Spleen (tissue), 7 donors: ENCODE results near the gene ARHGAP11A.
"Not testable (repeated sequence)": the region's sequence is repeated elsewhere in the genome, so short reads cannot be mapped to it uniquely, and the experiment has no call there.

ENCODE experiments used
- CTCF ChIP-seq, 11 experiments: fragments of 200-600 bp in 7 of 11; fragments of 450-650 bp in 4 of 11; sonication (generic) in 4 of 11; IDR thresholded peaks in 8 of 11; conservative IDR thresholded peaks in 3 of 11; 1 replicate in 7 of 11; 2 replicates in 4 of 11; pipeline versions ENCODE4 v1.4.0 to v1.8.0; 2016 to 2021; ENCODE audit warnings: antibody characterized with exemption in 11 of 11, inconsistent platforms in 4 of 11, mild to moderate bottlenecking in 1 of 11
- POLR2A ChIP-seq, 3 donors: fragments of 450-650 bp; IDR thresholded peaks; one replicate each; pipeline ENCODE4 v1.5.1; 2017; ENCODE audit warnings: antibody characterized with exemption in 3 of 3, mild to moderate bottlenecking in 1 of 3
- POLR2AphosphoS5 ChIP-seq, 3 donors: sonication (generic); formaldehyde crosslinking; IDR thresholded peaks; one replicate each; pipeline ENCODE4 v1.5.1; 2017; ENCODE audit warnings: antibody characterized with exemption in 3 of 3
- donor health status: DM: no; HTN: no; CAD: no; lungs with moderate emphysema.
- donor health status: DM: no; HTN: no; CAD: no.
- donor health status: DM: no; HTN: no; CAD: no.

- TF ChIP-seq CTCF (IDR thresholded peaks at IDR 0.05 in 8 of 11, conservative IDR thresholded peaks at IDR 0.05 in 3 of 11); POLR2A (IDR thresholded peaks at IDR 0.05); POLR2AphosphoS5 (IDR thresholded peaks at IDR 0.05): not testable (repeated sequence)
Measured at GRCh38 chr15:32615871-32616426, 645 bp downstream of the ARHGAP11A start.
